ENCODE measurements around the gene GPR162.

Gene GPR162

DNA sequence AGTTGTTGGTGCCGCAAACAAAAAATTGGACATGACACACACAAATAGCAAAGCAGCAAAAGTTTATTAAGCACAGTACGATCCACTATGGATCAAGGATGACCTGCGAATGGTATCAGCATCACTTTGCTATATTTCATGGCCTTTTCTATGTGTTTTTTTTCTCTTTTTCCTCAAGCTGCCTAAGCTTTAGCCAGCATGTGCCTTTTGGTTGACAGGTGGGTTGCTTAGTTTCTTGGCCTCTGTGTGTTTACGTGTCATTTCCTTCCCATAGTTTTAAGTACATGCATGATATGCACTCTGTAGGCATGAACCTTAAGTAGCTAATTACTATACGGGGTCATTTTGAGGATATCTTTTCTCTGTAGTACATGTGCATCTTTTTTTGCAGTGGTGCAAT, 22.5 kb upstream of the GPR162 start:
- no peak overlapping the region for H3K27ac ChIP-seq
- TF ChIP-seq, protein P1, sequence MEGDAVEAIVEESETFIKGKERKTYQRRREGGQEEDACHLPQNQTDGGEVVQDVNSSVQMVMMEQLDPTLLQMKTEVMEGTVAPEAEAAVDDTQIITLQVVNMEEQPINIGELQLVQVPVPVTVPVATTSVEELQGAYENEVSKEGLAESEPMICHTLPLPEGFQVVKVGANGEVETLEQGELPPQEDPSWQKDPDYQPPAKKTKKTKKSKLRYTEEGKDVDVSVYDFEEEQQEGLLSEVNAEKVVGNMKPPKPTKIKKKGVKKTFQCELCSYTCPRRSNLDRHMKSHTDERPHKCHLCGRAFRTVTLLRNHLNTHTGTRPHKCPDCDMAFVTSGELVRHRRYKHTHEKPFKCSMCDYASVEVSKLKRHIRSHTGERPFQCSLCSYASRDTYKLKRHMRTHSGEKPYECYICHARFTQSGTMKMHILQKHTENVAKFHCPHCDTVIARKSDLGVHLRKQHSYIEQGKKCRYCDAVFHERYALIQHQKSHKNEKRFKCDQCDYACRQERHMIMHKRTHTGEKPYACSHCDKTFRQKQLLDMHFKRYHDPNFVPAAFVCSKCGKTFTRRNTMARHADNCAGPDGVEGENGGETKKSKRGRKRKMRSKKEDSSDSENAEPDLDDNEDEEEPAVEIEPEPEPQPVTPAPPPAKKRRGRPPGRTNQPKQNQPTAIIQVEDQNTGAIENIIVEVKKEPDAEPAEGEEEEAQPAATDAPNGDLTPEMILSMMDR (IDR thresholded peaks at IDR 0.05), result no peak
- no peak for TF ChIP-seq ZFX (IDR thresholded peaks at IDR 0.05; ENCODE audit: borderline replicate concordance)

GRCh38 chr12:6807170-6807569, 14.5 kb upstream of the GPR162 start:
- TF ChIP-seq ZFX (IDR thresholded peaks at IDR 0.05; ENCODE audit: borderline replicate concordance), result no peak
- TF ChIP-seq, protein P1 (IDR thresholded peaks at IDR 0.05), result no peak
- H3K27ac ChIP-seq, result no peak overlapping the region

- H3K27ac ChIP-seq, result no peak overlapping the region
- TF ChIP-seq, protein P1 (IDR thresholded peaks at IDR 0.05), result no peak
- TF ChIP-seq ZFX (IDR thresholded peaks at IDR 0.05; ENCODE audit: borderline replicate concordance), result no peak
These were observed 12.6 kb upstream of the GPR162 start for GRCh38 chr12:6809056-6809455.

- H3K27ac ChIP-seq, result no peak overlapping the region
- no peak for TF ChIP-seq ZFX (IDR thresholded peaks at IDR 0.05; ENCODE audit: borderline replicate concordance)
- TF ChIP-seq, protein P1 (IDR thresholded peaks at IDR 0.05), result no peak
These were observed 10.9 kb upstream of the GPR162 start for GRCh38 chr12:6810758-6811157.

GRCh38 chr12:6813363-6813762, 8.3 kb upstream of the GPR162 start:
- H3K27ac ChIP-seq, result no peak overlapping the region
- no peak for TF ChIP-seq ZFX (IDR thresholded peaks at IDR 0.05; ENCODE audit: borderline replicate concordance)
- TF ChIP-seq, protein P1 (IDR thresholded peaks at IDR 0.05), result no peak

DNA sequence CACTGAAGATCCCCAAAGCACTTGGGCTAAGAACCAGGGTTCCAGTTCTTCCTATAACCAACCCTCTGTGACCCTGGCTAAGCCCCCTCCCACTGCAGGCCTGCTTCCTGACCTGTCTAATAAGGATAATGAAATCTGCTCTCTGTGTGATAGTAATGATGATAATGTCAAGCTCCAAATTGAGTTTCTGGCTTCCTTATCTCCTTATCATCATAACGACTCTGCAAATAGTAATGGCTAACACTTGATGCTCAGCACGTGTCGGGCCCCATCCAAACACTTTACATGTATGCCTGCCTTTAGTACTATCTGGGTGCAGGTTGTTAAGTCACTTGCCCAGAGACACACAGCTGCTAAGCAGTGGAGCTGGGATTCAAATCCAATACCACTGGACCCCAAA, 5.0 kb upstream of the GPR162 start:
- H3K27ac ChIP-seq, result no peak overlapping the region
- TF ChIP-seq ZFX (IDR thresholded peaks at IDR 0.05; ENCODE audit: borderline replicate concordance), result no peak
- TF ChIP-seq, protein P1 (IDR thresholded peaks at IDR 0.05), result no peak

GRCh38 chr12:6817098-6817497, 4.5 kb upstream of the GPR162 start:
- H3K27ac ChIP-seq, result no peak overlapping the region; the same call in 1 of the 2 replicates
- no peak for TF ChIP-seq ZFX (IDR thresholded peaks at IDR 0.05; ENCODE audit: borderline replicate concordance)
- TF ChIP-seq, protein P1 (IDR thresholded peaks at IDR 0.05), result no peak

All from 22Rv1 (cell line).